Activated T-helper 2 cell treated with anti-CD3 and anti-CD28 coated beads, Interferon-gamma antibody, Interleukin-2, Interleukin-4, amounts not matched to agents 10 μg/mL and 5 μg/mL and 100 μg/mL, durations not matched to agents 14 hours and 24 hours and 36 hours (primary cell): ENCODE measurements around the gene KMT2C. TPM values are rescaled to one million over a fixed set of nuclear protein-coding genes. Genes with fewer than 3 reads are reported as not detected.
A peak's percentile ranks its signal among the peaks of the same experiment; 100 is the strongest.
"Not testable (repeated sequence)": the region's sequence is repeated elsewhere in the genome, so short reads cannot be mapped to it uniquely, and the experiment has no call there.

ENCODE experiments used
- DNase-seq: peaks from one replicate; pipeline ENCODE4 v3.0.0; 2021; ENCODE audit warnings: low spot score
- H3K27ac Mint-ChIP-seq: one replicate; pipeline ENCODE4 v1.8.0; 2021; ENCODE audit warnings: mixed read lengths
- H3K27me3 Mint-ChIP-seq: one replicate; pipeline ENCODE4 v1.8.0; 2021; ENCODE audit warnings: low read depth, mixed read lengths
- H3K36me3 Mint-ChIP-seq: one replicate; pipeline ENCODE4 v1.8.0; 2021; ENCODE audit warnings: low read depth, mixed read lengths
- H3K4me1 Mint-ChIP-seq: one replicate; pipeline ENCODE4 v1.8.0; 2021; ENCODE audit warnings: low read depth, mixed read lengths
- H3K4me3 Mint-ChIP-seq: one replicate; pipeline ENCODE4 v1.8.0; 2021; ENCODE audit warnings: low read depth, mild to moderate bottlenecking, moderate library complexity, mixed read lengths
- H3K9me3 Mint-ChIP-seq: one replicate; pipeline ENCODE4 v1.8.0; 2021; ENCODE audit warnings: mixed read lengths
- intact Hi-C: fragments of 100-400 bp; cut with micrococcal nuclease; formaldehyde crosslinking; loops from one replicate; pipeline ENCODE4 v1.15.1; 2023
- total RNA-seq: library from RNA; stranded (reverse); gene quantifications from 2 replicates; pipeline ENCODE4 v1.2.3, GENCODE V29; 2022

Gene KMT2C
- total RNA-seq, 1 donor from 2014 or later = 62.4 TPM

DNA sequence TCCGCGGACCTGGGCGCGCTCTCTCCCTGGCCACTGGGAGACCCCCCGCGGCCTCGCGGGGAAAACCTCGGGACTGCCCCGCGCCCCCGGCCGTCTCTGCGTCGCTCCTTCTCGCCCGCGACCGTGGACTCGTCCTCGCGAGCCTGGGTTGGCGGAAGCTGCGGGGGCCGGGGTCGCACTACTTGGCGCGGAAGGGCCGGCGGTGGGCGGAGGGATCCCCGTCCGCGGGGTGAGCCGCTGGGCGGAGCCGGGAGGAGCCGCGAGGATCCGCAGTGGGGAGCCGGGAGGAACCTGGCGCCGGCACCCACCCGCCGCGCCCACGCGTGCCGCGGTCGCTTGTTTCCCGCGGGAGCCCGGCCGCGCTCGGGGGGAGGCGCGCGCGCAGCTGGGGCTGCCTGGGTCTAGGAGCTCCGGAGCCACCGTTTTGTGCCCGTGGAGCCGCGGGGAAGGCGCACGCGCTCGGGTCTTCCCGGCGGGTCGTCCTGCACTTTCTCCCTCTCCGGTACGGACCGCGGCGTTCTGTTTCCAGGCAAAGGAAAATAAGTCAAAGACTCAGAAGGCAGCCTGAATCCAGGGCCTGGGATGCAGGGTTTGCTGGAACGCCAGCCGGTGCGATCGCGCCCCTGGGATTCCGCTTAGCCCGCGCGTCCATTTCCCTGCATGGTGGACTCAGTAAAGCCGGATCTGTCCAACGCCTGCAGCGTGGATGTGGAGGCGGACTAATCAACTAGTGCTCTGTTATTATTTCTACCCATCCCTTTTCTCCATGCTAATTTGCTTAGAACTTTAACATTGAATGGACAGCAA, 28.7 kb upstream of the KMT2C start:
- H3K9me3 Mint-ChIP-seq = no peaks in the 10 kb centered on the region
- DNase-seq = peak; percentile 63
- no peaks in the 10 kb centered on the region for H3K27me3 Mint-ChIP-seq
- H3K27ac Mint-ChIP-seq = peak overlapping the region; percentile 82
- peaks cover 8% of the 10 kb centered on the region for H3K4me1 Mint-ChIP-seq
- peak overlapping the region; percentile 87 for H3K4me3 Mint-ChIP-seq
- no peaks in the 10 kb centered on the region for H3K36me3 Mint-ChIP-seq
- intact Hi-C loops = loop anchor here (1.0 to 10.0 kb wide), 5 partner anchors 37 to 437 kb away; partner anchors contain the start of genes ACTR3B, GALNT11 and XRCC2

DNA sequence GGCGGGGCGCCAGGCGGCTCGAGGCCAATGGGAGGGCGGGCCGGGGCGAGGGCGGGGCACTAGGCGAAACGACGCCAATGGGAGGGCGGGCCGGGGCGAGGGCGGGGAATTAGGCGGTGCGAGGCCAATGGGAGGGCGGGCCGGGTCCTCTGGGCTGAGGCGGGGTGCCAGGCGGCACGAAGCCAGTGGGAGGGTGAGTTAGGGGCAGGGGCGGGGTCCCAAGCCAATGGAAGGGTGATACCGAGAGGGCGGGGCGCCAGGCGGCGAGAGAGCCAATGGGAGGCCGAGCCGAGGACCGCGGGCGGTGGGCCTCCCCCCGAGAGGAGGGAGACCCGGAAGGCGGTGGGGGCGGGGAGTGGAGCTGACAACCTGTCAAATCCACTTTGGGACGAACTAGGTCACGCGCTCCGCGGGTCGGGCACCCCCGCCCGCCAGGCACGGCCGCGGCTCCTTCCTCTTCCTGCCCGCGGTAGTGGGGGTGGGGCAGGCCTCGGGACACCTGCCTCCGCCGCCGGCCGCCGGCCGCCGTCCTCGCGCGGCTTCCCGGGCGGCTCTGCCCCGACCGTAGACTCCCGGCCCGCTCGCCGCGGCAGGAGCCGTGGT, 28.0 kb upstream of the KMT2C start:
- H3K4me1 Mint-ChIP-seq = peaks cover 8% of the 10 kb centered on the region
- no peaks in the 10 kb centered on the region for H3K36me3 Mint-ChIP-seq
- peak overlapping the region; percentile 94 for H3K4me3 Mint-ChIP-seq
- intact Hi-C loops = loop anchor here (1.0 to 10.0 kb wide), 6 partner anchors 28 to 831 kb away; partner anchors contain the start of genes ACTR3B, GALNT11, KMT2C and XRCC2
- H3K27me3 Mint-ChIP-seq = no peaks in the 10 kb centered on the region
- no peaks in the 10 kb centered on the region for H3K9me3 Mint-ChIP-seq
- no peak overlapping the region for H3K27ac Mint-ChIP-seq
- peak; percentile 100 for DNase-seq

DNA sequence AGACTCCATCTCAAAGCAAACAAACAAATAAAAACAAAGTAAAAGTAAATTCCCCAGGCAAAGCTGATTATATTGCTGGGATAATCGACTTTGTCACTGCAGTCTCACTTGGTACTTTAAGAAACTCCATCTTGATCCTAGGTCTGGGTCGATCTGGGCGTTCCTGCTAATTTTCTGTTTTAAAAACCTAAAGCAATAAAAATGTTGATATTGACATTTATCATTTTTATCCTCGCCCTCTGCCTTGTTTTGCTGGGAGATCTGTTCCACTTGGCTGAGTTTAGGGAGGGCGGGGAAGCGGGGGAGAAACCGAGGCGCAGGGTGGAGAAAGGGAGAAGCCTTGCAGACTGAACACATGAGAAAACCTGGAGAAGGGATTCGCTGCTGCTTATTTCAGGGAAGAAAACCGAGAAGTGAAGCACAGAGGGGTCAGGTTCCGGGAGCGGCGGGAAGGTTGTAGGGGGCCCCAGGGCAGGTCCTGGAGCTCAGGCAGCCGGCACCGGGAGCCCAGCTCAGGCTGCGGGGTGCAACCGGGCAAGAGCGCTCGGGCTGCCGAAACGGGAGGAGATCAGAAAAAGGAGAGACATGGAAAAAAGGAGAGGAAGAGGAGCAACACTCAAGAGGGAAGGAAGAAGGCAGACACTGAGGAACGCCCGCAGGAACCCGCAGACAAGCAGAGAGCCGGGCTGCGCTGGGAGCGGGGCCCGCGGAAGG, 27.3 kb upstream of the KMT2C start:
- Mint-ChIP-seq H3K27ac (peak overlapping the region; percentile 40), H3K9me3 (peaks cover under 1% of the 10 kb centered on the region), H3K36me3 (no peaks in the 10 kb centered on the region), H3K4me3 (peak overlapping the region; percentile 94), H3K4me1 (peaks cover 8% of the 10 kb centered on the region), H3K27me3 (no peaks in the 10 kb centered on the region)
- intact Hi-C loops = loop anchor here (1.0 to 10.0 kb wide), 5 partner anchors 27 to 830 kb away; partner anchors contain the start of genes ACTR3B, GALNT11 and KMT2C
- DNase-seq = no peak

DNA sequence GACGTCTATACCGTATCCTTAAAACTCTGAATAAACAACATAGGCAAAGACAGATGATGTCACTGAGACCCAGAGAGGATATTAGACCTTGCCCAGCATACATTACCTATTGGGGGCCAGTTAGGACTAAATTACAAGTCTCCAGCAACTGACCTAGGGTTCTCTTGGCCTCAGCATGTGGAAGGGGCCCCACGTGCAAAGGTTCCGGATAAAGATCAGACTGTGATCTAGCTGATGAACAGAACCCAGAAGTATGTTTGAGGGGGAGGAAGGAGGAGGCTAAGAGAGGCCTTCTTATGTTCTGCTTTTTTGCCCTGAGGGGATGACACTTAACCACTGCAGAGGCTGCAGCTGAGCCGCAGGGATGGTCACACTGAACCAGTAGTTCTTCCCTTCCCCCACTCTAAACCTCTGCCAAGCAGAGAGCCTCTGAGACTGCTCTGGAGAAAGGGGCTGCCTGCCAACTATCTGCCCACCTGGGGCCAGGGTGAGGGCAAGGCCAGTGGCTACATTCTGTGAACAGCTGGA, 24.0 kb upstream of the KMT2C start:
- Mint-ChIP-seq H3K9me3 (peaks cover 4% of the 10 kb centered on the region), H3K4me1 (peaks cover 3% of the 10 kb centered on the region), H3K27ac (no peak overlapping the region), H3K36me3 (no peaks in the 10 kb centered on the region), H3K27me3 (no peaks in the 10 kb centered on the region), H3K4me3 (no peak overlapping the region)
- no peak for DNase-seq
- intact Hi-C loops = loop anchor here (5.0 to 10.0 kb wide), 3 partner anchors 125 to 432 kb away; partner anchors contain the start of genes ACTR3B and GALNT11

DNA sequence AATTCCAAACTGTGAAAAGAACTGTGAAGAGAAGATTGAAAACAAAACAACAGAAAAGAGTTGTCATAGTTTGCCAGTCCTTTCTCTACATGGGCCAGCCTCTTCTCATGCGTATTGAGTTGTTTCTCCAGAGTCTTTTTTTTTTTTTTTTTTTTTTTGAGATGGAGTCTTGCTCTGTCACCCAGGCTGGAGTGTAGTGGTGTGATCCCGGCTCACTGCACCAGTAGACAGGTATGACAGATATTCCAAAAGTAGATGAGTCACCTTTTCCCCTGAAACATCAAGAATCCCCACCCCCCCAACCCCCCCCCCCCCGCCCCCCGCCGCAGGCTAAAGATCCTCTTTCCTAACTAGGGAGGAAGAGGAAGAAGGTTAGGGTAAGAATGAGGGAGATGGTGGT, 15.6 kb upstream of the KMT2C start:
- no peak for DNase-seq
- Mint-ChIP-seq H3K27ac (no peak overlapping the region), H3K27me3 (no peaks in the 10 kb centered on the region), H3K36me3 (no peaks in the 10 kb centered on the region), H3K4me1 (no peaks in the 10 kb centered on the region), H3K4me3 (no peak overlapping the region), H3K9me3 (no peaks in the 10 kb centered on the region)
- intact Hi-C loops = no loop called here

- not testable (repeated sequence) for H3K4me1 Mint-ChIP-seq
These were observed 9.7 kb upstream of the KMT2C start for GRCh38 chr7:152445386-152446008.

GRCh38 chr7:152443586-152443985, 7.8 kb upstream of the KMT2C start:
- H3K4me1 Mint-ChIP-seq = no peaks in the 10 kb centered on the region
- no peak overlapping the region for H3K27ac Mint-ChIP-seq
- H3K4me3 Mint-ChIP-seq = no peak overlapping the region
- intact Hi-C loops = no loop called here
- H3K36me3 Mint-ChIP-seq = no peaks in the 10 kb centered on the region
- peaks cover 7% of the 10 kb centered on the region for H3K27me3 Mint-ChIP-seq
- no peaks in the 10 kb centered on the region for H3K9me3 Mint-ChIP-seq
- no peak for DNase-seq

More at GRCh38 chr7:152445386-152446008, 9.7 kb upstream of the KMT2C start:
- intact Hi-C loops, H3K27me3 Mint-ChIP-seq, H3K4me3 Mint-ChIP-seq, H3K9me3 Mint-ChIP-seq, H3K27ac Mint-ChIP-seq, DNase-seq, H3K36me3 Mint-ChIP-seq: not testable (repeated sequence)

DNA sequence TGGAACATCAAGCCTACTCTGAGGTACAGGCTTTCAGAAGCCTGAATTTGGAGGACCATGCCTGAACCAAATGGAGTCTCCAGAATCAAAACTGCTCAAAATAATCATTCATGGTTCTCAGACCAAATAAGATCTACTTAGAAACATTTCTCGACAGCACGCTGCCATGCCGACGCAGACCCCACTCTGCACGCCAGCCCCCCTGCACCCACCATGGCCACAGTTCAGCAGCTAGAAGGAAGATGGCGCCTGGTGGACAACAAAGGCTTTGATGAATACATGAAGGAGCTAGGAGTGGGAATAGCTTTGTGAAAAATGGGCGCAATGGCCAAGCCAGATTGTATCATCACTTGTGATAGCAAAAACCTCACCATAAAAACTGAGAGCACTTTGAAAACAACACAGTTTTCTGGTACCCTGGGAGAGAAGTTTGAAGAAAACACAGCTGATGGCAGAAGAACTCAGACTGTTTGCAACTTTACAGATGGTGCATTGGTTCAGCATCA, 6.6 kb upstream of the KMT2C start:
- peaks cover 2% of the 10 kb centered on the region for H3K4me1 Mint-ChIP-seq
- no peaks in the 10 kb centered on the region for H3K9me3 Mint-ChIP-seq
- intact Hi-C loops = no loop called here
- peaks cover 7% of the 10 kb centered on the region for H3K27me3 Mint-ChIP-seq
- DNase-seq = no peak
- no peak overlapping the region for H3K27ac Mint-ChIP-seq
- no peak overlapping the region for H3K4me3 Mint-ChIP-seq
- H3K36me3 Mint-ChIP-seq = no peaks in the 10 kb centered on the region

- intact Hi-C loops, H3K27me3 Mint-ChIP-seq, H3K27ac Mint-ChIP-seq, DNase-seq, H3K36me3 Mint-ChIP-seq, H3K4me3 Mint-ChIP-seq, H3K4me1 Mint-ChIP-seq, H3K9me3 Mint-ChIP-seq: not testable (repeated sequence)
These were observed 6.0 kb upstream of the KMT2C start for GRCh38 chr7:152441810-152442209.

DNA sequence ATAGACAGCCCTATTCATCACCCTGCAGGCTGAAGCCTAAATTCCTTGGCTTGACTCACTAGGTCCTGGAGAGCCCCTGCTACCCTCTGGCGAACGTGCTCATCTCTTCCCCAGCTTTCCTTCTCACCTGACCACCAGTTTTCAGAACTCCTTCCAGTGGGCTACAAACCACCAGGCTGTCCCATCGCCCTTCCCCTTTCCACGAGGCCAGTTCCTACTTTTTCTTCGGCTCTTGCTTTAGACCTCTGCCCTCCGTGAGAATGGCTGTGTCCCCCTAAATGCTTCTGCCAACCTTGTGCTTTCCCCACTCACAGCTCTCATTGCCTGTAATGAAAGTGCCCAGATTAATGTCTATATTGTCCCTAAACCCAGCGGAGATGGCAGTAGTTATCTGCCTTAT, 5.4 kb upstream of the KMT2C start:
- H3K27ac Mint-ChIP-seq, intact Hi-C loops, DNase-seq, H3K27me3 Mint-ChIP-seq, H3K36me3 Mint-ChIP-seq, H3K4me1 Mint-ChIP-seq, H3K9me3 Mint-ChIP-seq, H3K4me3 Mint-ChIP-seq: not testable (repeated sequence)

GRCh38 chr7:152438017-152438416, 2.2 kb upstream of the KMT2C start:
- not testable (repeated sequence) for DNase-seq, H3K27ac Mint-ChIP-seq, H3K9me3 Mint-ChIP-seq, H3K27me3 Mint-ChIP-seq, H3K36me3 Mint-ChIP-seq, H3K4me3 Mint-ChIP-seq
- peaks cover 16% of the 10 kb centered on the region for H3K4me1 Mint-ChIP-seq
- intact Hi-C loops = loop anchor here (10.0 kb wide), 1 partner anchor 293 kb away; no protein-coding TSS in a partner anchor
